Measurements from ENCODE around the gene RSPH1.
A peak's percentile ranks its signal among the peaks of the same experiment; 100 is the strongest.

The RSPH1 gene

GRCh38 chr21:42496120-42496838 lies at the start of gene RSPH1:
Gene RSPH1, minus strand, starts transcription at chr21:42496224. Its CDS starts 38 bp downstream, at chr21:42496186.
- DNase-seq (ENCODE audit: low read depth in 2 of 3, low spot score in 2 of 3), result peak; percentile 88 to 98 (median 95)

GRCh38 chr21:42545745-42546144 lies 49.7 kb upstream of the RSPH1 start:
- no peak for DNase-seq (ENCODE audit: low read depth in 2 of 3, low spot score in 2 of 3)

GRCh38 chr21:42545317-42545716 lies 49.3 kb upstream of the RSPH1 start:
- DNase-seq (ENCODE audit: low read depth in 2 of 3, low spot score in 2 of 3), result no peak

DNA sequence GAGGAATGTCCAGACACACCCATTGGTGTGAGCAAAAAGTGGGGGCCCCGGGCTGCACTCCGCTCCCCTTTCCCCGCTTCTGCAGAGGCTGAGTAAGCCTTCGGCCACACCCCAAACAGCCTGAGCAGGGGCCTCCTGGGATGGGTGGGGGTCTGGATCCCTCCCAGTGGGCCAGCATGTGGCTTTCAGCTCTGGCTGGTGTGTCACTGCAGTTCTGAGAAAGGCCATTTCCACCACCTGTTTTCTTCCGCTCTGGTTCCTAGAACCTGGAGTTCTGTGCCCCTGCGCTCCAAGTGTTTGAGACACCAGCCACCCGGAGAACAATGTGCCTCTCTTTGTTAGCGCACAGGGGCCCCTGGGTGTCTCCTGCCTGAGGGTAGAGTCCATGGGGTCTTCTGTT lies 48.5 kb upstream of the RSPH1 start:
- DNase-seq (ENCODE audit: low read depth in 2 of 3, low spot score in 2 of 3), result no peak

DNA sequence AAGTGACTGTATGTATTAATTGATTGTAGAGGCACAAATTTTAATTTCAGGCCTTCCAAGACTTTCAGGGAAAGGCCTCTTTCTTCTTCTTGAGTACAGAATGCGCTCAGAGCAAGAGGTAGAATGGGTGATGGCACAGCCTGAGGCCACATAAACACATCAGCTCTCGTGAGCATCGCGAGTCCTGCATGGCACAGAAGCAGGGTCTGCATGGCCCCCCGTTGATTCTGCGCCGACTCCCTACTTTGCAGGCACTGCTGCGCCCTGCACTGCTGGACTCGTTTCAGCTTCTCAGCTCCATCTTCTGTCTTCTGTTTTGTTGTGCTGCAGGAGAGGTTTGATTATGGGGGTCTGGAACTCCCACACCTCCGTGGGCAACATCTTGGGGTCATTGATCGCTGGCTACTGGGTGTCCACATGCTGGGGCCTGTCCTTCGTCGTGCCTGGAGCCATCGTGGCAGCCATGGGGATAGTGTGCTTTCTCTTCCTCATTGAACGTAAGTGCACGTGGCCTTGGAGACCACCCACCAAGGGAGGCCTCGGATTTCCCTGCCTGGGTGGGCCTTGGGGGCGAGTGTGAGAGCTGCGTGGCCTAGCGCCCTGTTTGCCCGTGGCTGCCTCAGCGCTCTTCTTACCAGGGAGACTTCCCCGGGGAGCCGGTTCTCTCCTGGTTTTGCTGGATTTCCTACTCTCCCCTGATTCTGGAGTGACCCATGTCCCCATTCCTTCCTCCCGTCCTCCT lies 47.3 kb upstream of the RSPH1 start:
- DNase-seq (ENCODE audit: low read depth in 2 of 3, low spot score in 2 of 3), result no peak

GRCh38 chr21:42542596-42542995 lies 46.6 kb upstream of the RSPH1 start:
- no peak for DNase-seq (ENCODE audit: low read depth in 2 of 3, low spot score in 2 of 3)

GRCh38 chr21:42542196-42542595 lies 46.2 kb upstream of the RSPH1 start:
- no peak for DNase-seq (ENCODE audit: low read depth in 2 of 3, low spot score in 2 of 3)

GRCh38 chr21:42541618-42542017 lies 45.6 kb upstream of the RSPH1 start:
- no peak for DNase-seq (ENCODE audit: low read depth in 2 of 3, low spot score in 2 of 3)

- no peak for DNase-seq (ENCODE audit: low read depth in 2 of 3, low spot score in 2 of 3)
These were observed 45.1 kb upstream of the RSPH1 start for GRCh38 chr21:42541174-42541573.

- DNase-seq (ENCODE audit: low read depth in 2 of 3, low spot score in 2 of 3), result no peak
These were observed 44.4 kb upstream of the RSPH1 start for GRCh38 chr21:42540396-42540795.

GRCh38 chr21:42539931-42540343 lies 43.9 kb upstream of the RSPH1 start:
- DNase-seq (ENCODE audit: low read depth in 2 of 3, low spot score in 2 of 3), result no peak

DNA sequence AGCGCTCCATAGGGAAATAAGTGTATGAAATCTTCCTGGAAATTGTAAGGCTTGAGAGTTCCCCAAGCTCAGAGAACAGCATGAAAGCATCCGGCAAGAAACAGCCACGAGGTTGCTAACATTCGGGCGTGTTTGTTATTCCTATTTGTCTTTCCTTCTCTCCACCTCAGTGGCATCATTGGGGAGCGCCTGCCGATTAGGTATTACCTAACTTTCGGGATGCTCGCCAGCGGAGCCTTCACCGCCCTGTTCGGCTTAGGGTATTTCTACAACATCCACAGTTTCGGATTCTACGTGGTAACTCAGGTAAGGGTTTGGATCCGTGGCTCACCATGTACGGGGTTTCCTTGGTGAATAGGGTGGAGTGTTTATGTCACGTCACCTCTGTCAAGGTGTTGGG lies 43.3 kb upstream of the RSPH1 start:
- DNase-seq (ENCODE audit: low read depth in 2 of 3, low spot score in 2 of 3), result no peak

DNA sequence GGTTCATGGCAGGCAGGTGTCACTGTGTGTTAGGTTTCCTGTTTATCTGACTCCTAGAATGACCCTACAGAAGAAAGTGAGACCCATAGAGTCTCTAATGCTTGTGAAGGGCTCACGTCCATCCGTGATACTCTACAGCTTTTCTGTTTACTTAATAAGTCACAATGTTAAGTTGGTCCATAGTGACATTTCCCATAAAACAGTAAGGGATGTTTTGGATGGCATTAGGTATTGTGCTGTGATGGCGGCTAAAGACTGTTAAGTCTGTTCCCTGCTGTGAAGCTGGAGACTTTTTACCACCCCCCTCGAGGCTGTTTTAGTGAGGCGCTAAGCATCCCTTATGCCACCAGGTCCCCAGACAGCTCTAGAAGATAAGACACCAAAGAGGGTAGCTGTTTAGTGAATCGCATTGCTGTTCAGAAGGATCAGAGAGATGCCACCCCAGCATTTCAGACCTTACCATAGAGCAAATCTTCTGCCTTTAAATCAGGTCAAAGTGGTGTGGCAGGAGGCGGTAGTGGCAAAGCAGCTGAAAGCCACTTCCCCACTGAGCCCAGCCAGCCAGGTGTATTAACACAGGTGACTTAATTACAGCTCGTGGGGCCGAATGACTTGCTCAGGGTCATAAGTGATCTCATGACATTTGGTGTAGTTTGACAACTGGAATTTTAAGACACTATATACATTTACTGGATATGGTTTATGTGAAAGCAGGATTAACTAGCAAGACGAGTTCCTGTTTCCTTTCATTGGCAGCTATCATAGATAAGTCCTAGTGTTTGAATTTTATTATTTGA lies 42.7 kb upstream of the RSPH1 start:
- DNase-seq (ENCODE audit: low read depth in 2 of 3, low spot score in 2 of 3), result no peak

DNA sequence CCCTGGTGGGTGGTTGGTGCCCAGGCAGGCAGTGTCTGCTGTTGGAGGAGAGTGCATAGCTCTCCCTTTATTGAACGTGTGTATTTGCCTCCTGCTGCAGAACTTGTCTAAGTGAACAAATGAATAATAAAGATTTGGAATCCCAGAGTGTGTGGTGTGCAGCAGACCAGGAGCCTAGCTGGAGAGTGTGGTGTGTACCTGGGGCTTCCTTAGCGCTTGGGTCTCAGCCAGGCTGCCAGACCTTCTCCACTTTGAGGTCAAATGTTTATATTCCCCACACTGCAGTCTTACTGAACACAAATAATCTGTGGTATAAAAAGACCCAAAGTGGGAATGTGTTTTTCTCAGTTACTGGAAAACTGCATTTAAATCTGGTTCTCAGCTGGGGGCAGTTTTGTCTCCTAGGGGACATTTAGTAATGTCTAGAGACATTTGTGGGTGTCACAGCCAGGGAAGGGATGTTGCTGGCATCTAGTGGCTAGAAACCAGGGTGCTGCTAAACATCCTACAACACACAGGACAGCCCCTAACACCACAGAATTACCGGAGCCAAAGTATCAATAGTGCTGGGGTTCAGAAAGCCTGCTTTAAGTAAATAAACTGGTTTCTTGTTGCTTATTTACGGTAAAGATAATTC lies 41.2 kb upstream of the RSPH1 start:
- DNase-seq (ENCODE audit: low read depth in 2 of 3, low spot score in 2 of 3), result no peak

DNA sequence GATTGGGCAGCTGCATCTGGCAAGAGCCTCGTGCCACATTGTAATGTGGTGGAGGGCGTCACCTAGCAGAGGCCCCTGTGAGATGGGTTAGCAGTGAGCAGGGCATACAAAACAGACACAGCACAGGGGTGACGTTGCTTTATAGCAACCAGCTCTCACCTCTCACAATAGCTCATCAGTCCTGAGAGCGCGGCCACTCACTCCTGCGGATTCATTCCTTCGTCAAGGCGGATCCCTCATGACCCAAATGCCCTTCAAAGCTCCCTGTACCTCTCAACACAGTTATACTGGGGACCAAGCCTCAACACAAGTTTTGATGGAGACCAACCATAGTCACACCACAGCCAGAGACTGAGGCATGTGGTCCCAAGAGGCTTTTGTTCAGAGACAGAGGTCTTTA lies 40.6 kb upstream of the RSPH1 start:
- no peak for DNase-seq (ENCODE audit: low read depth in 2 of 3, low spot score in 2 of 3)

DNA sequence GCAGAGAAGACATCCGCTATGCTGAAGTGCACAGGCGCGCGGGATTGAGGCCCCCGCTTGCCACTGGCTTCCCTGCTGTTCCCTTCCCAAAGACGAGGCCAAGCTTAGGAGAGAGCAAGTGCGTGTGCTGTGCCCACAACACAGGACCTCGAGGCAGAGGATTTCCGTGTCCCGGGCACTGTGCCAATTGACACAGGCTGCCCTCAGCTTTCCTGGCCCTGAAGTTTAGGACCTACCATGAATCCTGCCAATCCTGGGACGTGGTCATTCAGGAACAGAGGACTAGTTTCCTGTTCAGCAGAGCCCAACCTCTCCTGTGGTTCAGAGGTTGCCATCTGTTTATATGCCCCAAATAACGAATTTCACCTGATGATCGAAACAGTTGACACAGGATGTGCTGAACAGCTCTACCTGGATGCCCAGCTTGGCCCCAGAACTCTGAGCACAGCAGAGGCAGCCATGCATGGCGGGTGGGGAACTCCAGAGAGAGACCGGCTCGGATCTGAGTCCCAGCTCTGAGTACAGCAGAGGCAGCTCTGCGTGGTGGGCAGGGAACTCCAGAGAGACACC lies 39.7 kb upstream of the RSPH1 start:
- DNase-seq (ENCODE audit: low read depth in 2 of 3, low spot score in 2 of 3), result no peak

DNA sequence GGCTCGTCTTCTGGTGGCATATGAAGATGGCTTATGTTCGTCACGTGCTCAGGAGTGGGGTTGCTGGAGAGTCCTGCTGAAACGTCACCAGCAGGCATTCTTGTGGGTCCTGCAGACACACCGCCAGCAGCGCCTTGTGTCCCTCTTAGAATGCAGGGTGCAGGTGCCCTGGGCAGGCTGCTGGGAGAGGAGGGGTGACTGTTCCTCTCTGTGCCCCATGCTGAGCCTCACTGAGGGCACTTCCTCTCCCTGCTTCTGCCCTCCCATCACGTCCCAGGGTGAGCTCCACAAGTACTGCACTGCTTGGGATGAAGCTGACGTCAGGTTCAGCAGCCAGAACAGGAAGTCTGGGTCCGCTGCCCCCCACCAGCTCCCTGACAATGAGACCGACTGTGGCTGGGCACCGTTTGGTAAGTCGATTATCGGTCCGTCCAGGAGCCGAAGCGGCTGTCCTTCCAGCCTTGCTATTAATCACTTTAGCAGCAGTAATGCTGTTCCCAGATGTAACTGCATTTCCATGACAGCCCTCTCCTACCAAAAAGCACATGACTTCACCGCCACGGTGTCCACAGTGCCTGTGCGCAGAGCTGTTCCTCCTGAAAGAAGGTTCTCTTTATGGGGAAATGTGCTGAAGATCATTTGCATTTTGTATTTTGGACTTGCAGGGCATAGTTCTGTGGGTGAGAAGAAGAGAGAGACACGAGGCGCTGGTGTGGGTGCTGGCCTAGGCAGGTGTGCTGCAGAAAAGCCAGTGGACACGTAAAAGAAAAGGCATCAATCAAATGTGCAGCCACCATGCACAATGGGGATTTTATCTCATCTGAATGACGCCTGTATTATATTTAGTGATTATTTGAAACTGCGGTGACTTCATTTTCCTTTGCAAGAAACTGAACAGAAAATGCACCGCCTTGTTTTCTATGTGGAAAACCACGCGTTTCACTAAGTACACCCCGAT lies 38.7 kb upstream of the RSPH1 start:
- DNase-seq (ENCODE audit: low read depth in 2 of 3, low spot score in 2 of 3), result no peak

GRCh38 chr21:42533963-42534355 lies 37.9 kb upstream of the RSPH1 start:
- DNase-seq (ENCODE audit: low read depth in 2 of 3, low spot score in 2 of 3), result no peak

- DNase-seq (ENCODE audit: low read depth in 2 of 3, low spot score in 2 of 3), result no peak
These were observed 37.4 kb upstream of the RSPH1 start for GRCh38 chr21:42533306-42533962.

All from activated CD8-positive, alpha-beta memory T cell treated with anti-CD3 and anti-CD28 coated beads for 48 hours (primary cell).